H1 (cell line): ENCODE data around the gene GRK7.

ENCODE experiments used
- CTCF ChIP-seq, 3 experiments: IDR thresholded peaks; 1 replicate in 2 of 3; 2 replicates in 1 of 3; pipeline versions ENCODE4 v1.5.1 to v1.6.1; 2011; ENCODE audit warnings: low read length in 3 of 3, mild to moderate bottlenecking in 3 of 3, inconsistent platforms in 2 of 3, low read depth in 1 of 3, moderate library complexity in 1 of 3; ENCODE audit not compliant: insufficient read depth in 1 of 3; ENCODE audit errors: control extremely low read depth in 1 of 3
- RAD21 ChIP-seq, 2 experiments: IDR thresholded peaks in 1 of 2; conservative IDR thresholded peaks in 1 of 2; 2 replicates each; pipeline ENCODE4 v1.6.1; 2011; ENCODE audit warnings: low read depth in 2 of 2, low read length in 2 of 2, improper control_type of control experiment in 1 of 2, inconsistent platforms in 1 of 2, mild to moderate bottlenecking in 1 of 2, moderate library complexity in 1 of 2

- TF ChIP-seq CTCF (IDR thresholded peaks at IDR 0.05; ENCODE audit: control extremely low read depth in 1 of 3, insufficient read depth in 1 of 3, low read depth in 1 of 3, low read length in 3 of 3), result no peak
- TF ChIP-seq RAD21 (IDR thresholded peaks at IDR 0.05 in 1 of 2, conservative IDR thresholded peaks at IDR 0.05 in 1 of 2; ENCODE audit: low read depth in 2 of 2, low read length in 2 of 2), result no peak
Observed at GRCh38 chr3:141737093-141737492, 26.1 kb upstream of the GRK7 start.
